SK-N-SH (cell line): ENCODE results near the gene LRCH4. TPM values are rescaled to one million over a fixed set of nuclear protein-coding genes. Genes with fewer than 3 reads are reported as not detected.

Experiments
- CTCF ChIA-PET: fragments of 300-600, 350-600 bp; formaldehyde crosslinking; extraction: SDS; loops from one replicate; lab custom pipeline; 2021; lab: Yijun Ruan, JAX
- POLR2A ChIA-PET: fragments of 350-600 bp; sonication (Branson Sonifier 250); formaldehyde crosslinking; extraction: SDS; loops from one replicate; lab custom pipeline; 2020; ENCODE audit warnings: antibody characterized with exemption, inconsistent platforms; lab: Yijun Ruan, JAX
- DNase-seq: peaks from one replicate; pipeline ENCODE4 v3.0.0; 2012
- H2AFZ ChIP-seq: fragments of 200-600 bp; sonication (generic); 2 replicates; pipeline ENCODE4 v1.8.1; 2016; ENCODE audit warnings: antibody characterized with exemption, mild to moderate bottlenecking, low read depth
- H3F3A ChIP-seq: fragments of 200-600 bp; sonication (generic); replicated peaks from 2 replicates; pipeline ENCODE3; 2016; ENCODE audit warnings: antibody characterized with exemption, mild to moderate bottlenecking; ENCODE audit not compliant: insufficient read depth
- H3K27ac ChIP-seq, 2 experiments: fragments of 200-500 bp in 1 of 2; fragments of 200-600 bp in 1 of 2; sonication (Bioruptor generic) in 1 of 2; sonication (generic), shearing (Covaris generic) in 1 of 2; 2 replicates each; pipeline versions ENCODE4 v1.5.1 to v1.6.1; 2014 to 2016; ENCODE audit warnings: low read depth in 2 of 2, inconsistent platforms in 1 of 2, low read length in 1 of 2, mild to moderate bottlenecking in 1 of 2, mixed read lengths in 1 of 2
- H3K27me3 ChIP-seq: fragments of 200-600 bp; sonication (generic), shearing (Covaris generic); 2 replicates; pipeline ENCODE4 v1.6.1; 2016; ENCODE audit warnings: mixed run types; ENCODE audit not compliant: insufficient read depth
- H3K36me3 ChIP-seq, 2 experiments: fragments of 200-500 bp in 1 of 2; fragments of 200-600 bp in 1 of 2; sonication (Bioruptor generic) in 1 of 2; sonication (generic) in 1 of 2; replicated peaks in 1 of 2; 2 replicates each; pipeline versions ENCODE3 to v1.5.1; 2014 to 2016; ENCODE audit warnings: low read length in 1 of 2, mild to moderate bottlenecking in 1 of 2; ENCODE audit not compliant: insufficient read depth in 2 of 2, control insufficient read depth in 1 of 2
- H3K4me1 ChIP-seq, 2 experiments: fragments of 200-500 bp in 1 of 2; fragments of 200-600 bp in 1 of 2; sonication (Bioruptor generic) in 1 of 2; sonication (generic), shearing (Covaris generic) in 1 of 2; 2 replicates each; pipeline versions ENCODE4 v1.5.1 to v1.6.1; 2014 to 2016; ENCODE audit warnings: low read depth in 1 of 2, low read length in 1 of 2, mixed run types in 1 of 2; ENCODE audit not compliant: insufficient read depth in 2 of 2, control insufficient read depth in 1 of 2
- H3K4me2 ChIP-seq: fragments of 200-600 bp; sonication (generic), shearing (Covaris generic); 2 replicates; pipeline ENCODE4 v1.6.1; 2017; ENCODE audit warnings: mixed run types
- H3K4me3 ChIP-seq, 2 experiments: fragments of 200-500 bp in 1 of 2; fragments of 200-600 bp in 1 of 2; sonication (Bioruptor generic) in 1 of 2; sonication (generic), shearing (Covaris generic) in 1 of 2; 2 replicates each; pipeline versions ENCODE4 v1.5.1 to v1.8.1; 2014 to 2016; ENCODE audit warnings: low read depth in 2 of 2, inconsistent platforms in 1 of 2, low read length in 1 of 2, mild to moderate bottlenecking in 1 of 2, mixed read lengths in 1 of 2, moderate library complexity in 1 of 2
- H3K79me2 ChIP-seq: fragments of 200-600 bp; sonication (generic); 2 replicates; pipeline ENCODE4 v1.8.1; 2017; ENCODE audit warnings: mild to moderate bottlenecking; ENCODE audit not compliant: insufficient read depth
- H3K9ac ChIP-seq: fragments of 200-600 bp; sonication (generic); 2 replicates; pipeline ENCODE4 v1.6.1; 2017; ENCODE audit warnings: mixed run types
- H3K9me2 ChIP-seq: fragments of 200-600 bp; sonication (generic); 2 replicates; pipeline ENCODE4 v1.6.1; 2017; ENCODE audit warnings: mixed run types
- H3K9me3 ChIP-seq: fragments of 200-600 bp; sonication (generic); 2 replicates; pipeline ENCODE4 v1.6.1; 2017; ENCODE audit warnings: mixed run types, mild to moderate bottlenecking, moderate library complexity
- H4K20me1 ChIP-seq: fragments of 200-600 bp; sonication (generic); 2 replicates; pipeline ENCODE4 v1.6.1; 2017; ENCODE audit warnings: mild to moderate bottlenecking, mixed run types; ENCODE audit not compliant: insufficient read depth
- GABPA ChIP-seq: IDR thresholded peaks from 2 replicates; pipeline ENCODE4 v1.4.0; 2012; ENCODE audit warnings: low read depth, mild to moderate bottlenecking
- NFIC ChIP-seq: IDR thresholded peaks from 2 replicates; pipeline ENCODE4 v1.4.0; 2012; ENCODE audit warnings: borderline replicate concordance
- NRF1 ChIP-seq: IDR thresholded peaks from 2 replicates; pipeline ENCODE4 v1.6.1; 2012; ENCODE audit warnings: low read depth, mild to moderate bottlenecking, low read length
- TCF12 ChIP-seq: IDR thresholded peaks from 2 replicates; pipeline ENCODE4 v1.4.0; 2012
- TEAD4 ChIP-seq: IDR thresholded peaks from 2 replicates; pipeline ENCODE4 v1.4.0; 2012; ENCODE audit warnings: mild to moderate bottlenecking, borderline replicate concordance; ENCODE audit not compliant: insufficient read depth
- WGBS: methylation state at CpG from one replicate; pipeline ENCODE4 v1.1.6; 2017; ENCODE audit warnings: low lambda C conversion rate; 5-methylcytosine and 5-hydroxymethylcytosine counted together
- polyA plus RNA-seq, 3 experiments: library from polyadenylated mRNA; depleted of rRNA; stranded (reverse); fragments of >200 nt; gene quantifications; 2 replicates each; pipeline ENCODE4 v1.2.3, GENCODE V29; 2012
- TF ChIP-seq, protein P1 (sequence below): IDR thresholded peaks from 2 replicates; pipeline ENCODE4; 2012
- TF ChIP-seq, protein P2 (sequence below): IDR thresholded peaks from 2 replicates; pipeline ENCODE4 v1.4.0; 2012; ENCODE audit warnings: low read depth
- TF ChIP-seq, protein P3 (sequence below): IDR thresholded peaks from 2 replicates; pipeline ENCODE4 v1.4.0; 2012; ENCODE audit warnings: low read depth, borderline replicate concordance
- TF ChIP-seq, protein P4 (sequence below): fragments of 150-350 bp; IDR thresholded peaks from 2 replicates; pipeline ENCODE4 v1.6.1; 2017; ENCODE audit warnings: antibody characterized with exemption, low read length, low read depth, borderline replicate concordance
- TF ChIP-seq, protein P5 (sequence below): IDR thresholded peaks from 2 replicates; pipeline ENCODE4 v1.6.1; 2012; ENCODE audit warnings: mild to moderate bottlenecking, low read depth, low read length, moderate library complexity

The LRCH4 gene
- polyA plus RNA-seq, 1 of the 3 experiments (the other 2 are of a cell fraction), result 29.8 TPM

DNA sequence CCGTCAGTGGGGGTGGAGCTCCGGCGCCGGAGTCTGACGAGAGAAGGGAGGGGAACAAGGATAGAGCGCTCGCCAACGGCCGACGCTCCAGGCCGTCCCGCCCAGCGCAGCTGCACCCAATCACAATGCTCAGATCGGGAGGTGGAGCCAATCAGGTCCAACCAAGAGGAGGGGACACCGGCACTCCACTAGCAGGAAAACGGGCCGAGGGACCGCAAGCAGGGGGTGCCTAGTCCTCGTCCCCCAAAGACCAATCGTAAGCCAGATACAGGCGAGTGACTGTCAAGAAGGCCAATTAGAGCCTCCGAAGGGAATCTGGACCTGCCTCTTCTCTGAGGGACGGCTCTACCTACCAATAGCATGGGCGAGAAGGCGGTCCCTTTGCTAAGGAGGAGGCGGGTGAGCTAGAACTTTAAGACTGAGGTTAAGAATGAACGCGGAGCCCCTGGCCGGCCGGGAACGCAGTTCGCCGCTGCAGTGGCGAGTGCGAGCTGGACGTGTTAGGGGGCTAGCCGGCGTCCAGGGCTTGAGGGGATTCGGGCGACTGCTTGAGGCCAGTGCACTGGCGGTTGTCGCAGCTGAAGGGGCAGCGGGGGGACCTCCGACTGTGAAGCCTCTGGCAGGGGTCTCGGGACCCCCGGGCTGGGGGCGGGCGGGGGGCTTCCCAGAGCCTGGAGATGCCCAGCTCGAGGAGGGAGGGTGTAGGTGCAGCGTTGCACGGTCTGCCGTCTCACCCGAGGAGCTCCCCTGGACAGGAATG lies 517 bp upstream of the LRCH4 start, which contains the start of gene FBXO24 (continued):
- TF ChIP-seq, protein P1, sequence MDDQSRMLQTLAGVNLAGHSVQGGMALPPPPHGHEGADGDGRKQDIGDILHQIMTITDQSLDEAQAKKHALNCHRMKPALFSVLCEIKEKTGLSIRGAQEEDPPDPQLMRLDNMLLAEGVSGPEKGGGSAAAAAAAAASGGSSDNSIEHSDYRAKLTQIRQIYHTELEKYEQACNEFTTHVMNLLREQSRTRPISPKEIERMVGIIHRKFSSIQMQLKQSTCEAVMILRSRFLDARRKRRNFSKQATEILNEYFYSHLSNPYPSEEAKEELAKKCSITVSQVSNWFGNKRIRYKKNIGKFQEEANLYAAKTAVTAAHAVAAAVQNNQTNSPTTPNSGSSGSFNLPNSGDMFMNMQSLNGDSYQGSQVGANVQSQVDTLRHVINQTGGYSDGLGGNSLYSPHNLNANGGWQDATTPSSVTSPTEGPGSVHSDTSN, result peak; percentile 100
- no peak for TF ChIP-seq TEAD4
- no peak for TF ChIP-seq TCF12
- peak; percentile 60 for TF ChIP-seq NRF1
- peak; percentile 52 for TF ChIP-seq GABPA
- TF ChIP-seq, protein P2, sequence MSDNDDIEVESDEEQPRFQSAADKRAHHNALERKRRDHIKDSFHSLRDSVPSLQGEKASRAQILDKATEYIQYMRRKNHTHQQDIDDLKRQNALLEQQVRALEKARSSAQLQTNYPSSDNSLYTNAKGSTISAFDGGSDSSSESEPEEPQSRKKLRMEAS, result no peak; the same call in none of the 2 replicates
- TF ChIP-seq, protein P3, sequence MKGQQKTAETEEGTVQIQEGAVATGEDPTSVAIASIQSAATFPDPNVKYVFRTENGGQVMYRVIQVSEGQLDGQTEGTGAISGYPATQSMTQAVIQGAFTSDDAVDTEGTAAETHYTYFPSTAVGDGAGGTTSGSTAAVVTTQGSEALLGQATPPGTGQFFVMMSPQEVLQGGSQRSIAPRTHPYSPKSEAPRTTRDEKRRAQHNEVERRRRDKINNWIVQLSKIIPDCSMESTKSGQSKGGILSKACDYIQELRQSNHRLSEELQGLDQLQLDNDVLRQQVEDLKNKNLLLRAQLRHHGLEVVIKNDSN, result no peak
- TF ChIP-seq, protein P4, sequence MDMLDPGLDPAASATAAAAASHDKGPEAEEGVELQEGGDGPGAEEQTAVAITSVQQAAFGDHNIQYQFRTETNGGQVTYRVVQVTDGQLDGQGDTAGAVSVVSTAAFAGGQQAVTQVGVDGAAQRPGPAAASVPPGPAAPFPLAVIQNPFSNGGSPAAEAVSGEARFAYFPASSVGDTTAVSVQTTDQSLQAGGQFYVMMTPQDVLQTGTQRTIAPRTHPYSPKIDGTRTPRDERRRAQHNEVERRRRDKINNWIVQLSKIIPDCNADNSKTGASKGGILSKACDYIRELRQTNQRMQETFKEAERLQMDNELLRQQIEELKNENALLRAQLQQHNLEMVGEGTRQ, result no peak

DNA sequence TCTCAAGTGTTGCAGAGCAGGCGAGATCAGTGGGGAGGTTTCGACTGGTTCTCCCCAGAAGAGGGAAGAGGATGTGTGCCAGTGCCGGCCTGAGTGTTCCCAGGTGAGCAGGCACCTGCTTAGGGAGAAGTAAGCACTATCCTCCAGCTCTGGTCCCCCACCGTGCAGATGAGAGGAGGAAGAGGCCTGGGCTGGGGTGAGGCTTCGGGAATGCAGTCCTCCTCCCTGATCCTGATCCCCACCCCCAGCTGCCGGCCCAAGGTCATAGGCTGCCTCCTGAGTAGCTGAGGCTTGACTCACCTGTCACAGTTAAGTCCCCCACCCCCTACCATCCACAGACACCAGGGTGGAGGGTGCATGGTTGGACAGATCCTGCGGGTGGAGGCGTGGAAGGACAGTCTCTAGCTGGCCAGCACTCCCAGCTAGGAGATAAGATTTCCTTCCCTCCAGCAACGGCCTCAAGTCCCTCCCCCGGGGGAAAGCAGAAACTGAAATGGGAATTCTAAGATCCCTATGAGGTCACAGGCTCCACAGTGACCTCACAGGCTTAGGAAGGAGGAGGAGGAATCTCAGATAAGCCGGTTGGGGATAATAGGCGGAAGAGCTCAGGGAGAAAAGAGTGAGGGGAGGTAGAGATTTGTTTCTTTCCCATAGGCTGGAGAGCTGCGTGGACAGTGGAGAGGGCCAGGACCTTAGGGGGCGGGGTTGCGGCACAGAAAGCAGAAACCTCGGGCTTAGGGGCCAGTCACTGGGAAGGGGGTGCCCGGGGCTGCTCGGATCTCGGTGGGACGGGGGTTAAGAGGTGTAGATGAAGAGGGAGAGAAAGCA lies 1.0 kb downstream of the LRCH4 start:
- Histone ChIP-seq H3K4me1 (peaks cover 6 to 15% of the 10 kb centered on the region in 2 experiments; a peak in 2 of 4 replicates), H3F3A (peaks cover 7% of the 10 kb centered on the region), H3K36me3 (peaks cover 6 to 16% of the 10 kb centered on the region in 2 experiments), H3K9me3 (no peaks in the 10 kb centered on the region), H3K27me3 (no peaks in the 10 kb centered on the region), H3K27ac (peak overlapping the region; percentile 77 to 94; a peak in 2 of 4 replicates), H3K9me2 (no peaks in the 10 kb centered on the region), H3K9ac (peak overlapping the region; percentile 89), H3K4me2 (peak overlapping the region; percentile 97), H3K4me3 (peak overlapping the region; percentile 83 to 89), H2AFZ (no peak overlapping the region), H4K20me1 (peaks cover 32% of the 10 kb centered on the region), H3K79me2 (peaks cover 33% of the 10 kb centered on the region)
- TF ChIP-seq NFIC, result no peak
- TF ChIP-seq, protein P5, sequence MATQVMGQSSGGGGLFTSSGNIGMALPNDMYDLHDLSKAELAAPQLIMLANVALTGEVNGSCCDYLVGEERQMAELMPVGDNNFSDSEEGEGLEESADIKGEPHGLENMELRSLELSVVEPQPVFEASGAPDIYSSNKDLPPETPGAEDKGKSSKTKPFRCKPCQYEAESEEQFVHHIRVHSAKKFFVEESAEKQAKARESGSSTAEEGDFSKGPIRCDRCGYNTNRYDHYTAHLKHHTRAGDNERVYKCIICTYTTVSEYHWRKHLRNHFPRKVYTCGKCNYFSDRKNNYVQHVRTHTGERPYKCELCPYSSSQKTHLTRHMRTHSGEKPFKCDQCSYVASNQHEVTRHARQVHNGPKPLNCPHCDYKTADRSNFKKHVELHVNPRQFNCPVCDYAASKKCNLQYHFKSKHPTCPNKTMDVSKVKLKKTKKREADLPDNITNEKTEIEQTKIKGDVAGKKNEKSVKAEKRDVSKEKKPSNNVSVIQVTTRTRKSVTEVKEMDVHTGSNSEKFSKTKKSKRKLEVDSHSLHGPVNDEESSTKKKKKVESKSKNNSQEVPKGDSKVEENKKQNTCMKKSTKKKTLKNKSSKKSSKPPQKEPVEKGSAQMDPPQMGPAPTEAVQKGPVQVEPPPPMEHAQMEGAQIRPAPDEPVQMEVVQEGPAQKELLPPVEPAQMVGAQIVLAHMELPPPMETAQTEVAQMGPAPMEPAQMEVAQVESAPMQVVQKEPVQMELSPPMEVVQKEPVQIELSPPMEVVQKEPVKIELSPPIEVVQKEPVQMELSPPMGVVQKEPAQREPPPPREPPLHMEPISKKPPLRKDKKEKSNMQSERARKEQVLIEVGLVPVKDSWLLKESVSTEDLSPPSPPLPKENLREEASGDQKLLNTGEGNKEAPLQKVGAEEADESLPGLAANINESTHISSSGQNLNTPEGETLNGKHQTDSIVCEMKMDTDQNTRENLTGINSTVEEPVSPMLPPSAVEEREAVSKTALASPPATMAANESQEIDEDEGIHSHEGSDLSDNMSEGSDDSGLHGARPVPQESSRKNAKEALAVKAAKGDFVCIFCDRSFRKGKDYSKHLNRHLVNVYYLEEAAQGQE, result peak; percentile 43; the same call in 1 of the 2 replicates
- peak; percentile 67 for DNase-seq
- ChIA-PET CTCF (interaction anchor here (0.8 to 11.9 kb wide), 15 partner anchors 8 to 141 kb away, joined by 3 to 149 read pairs (median 7); partner anchors contain the start of genes GIGYF1, PCOLCE, POP7 and TSC22D4), POLR2A (interaction anchor here (0.7 to 4.3 kb wide), 5 partner anchors 13 to 102 kb away, joined by 3 to 63 read pairs (median 19); partner anchors contain the start of genes MOSPD3 and PCOLCE)
- WGBS, result 26% methylated on average over 20 of the region's 20 CpGs
